HCT116 (cell line): Measurements from ENCODE around the gene GPR108. TPM values are rescaled to one million over a fixed set of nuclear protein-coding genes. Genes with fewer than 3 reads are reported as not detected.

ENCODE experiments used
- ATAC-seq: fragments of 200-7000 bp; cut with Tn5 transposase; 2 replicates; pipeline ENCODE4 v1.9.1; 2020; ENCODE audit warnings: mild to moderate bottlenecking, moderate library complexity
- BruUV-seq: library from RNA; stranded (reverse); fragments of 400-500 nt; replicated peaks from 2 replicates; lab custom pipeline; 2021; lab: Mats Ljungman, UMichigan
- CTCF ChIA-PET: fragments of 300-600 bp; sonication (Branson Sonifier 250); formaldehyde crosslinking; loops from one replicate; lab custom pipeline; 2021; ENCODE audit warnings: antibody characterized with exemption; lab: Charles Lee
- POLR2A ChIA-PET: fragments of 300-600, 350-600 bp; sonication (Branson Sonifier 250); formaldehyde crosslinking; loops from one replicate; lab custom pipeline; 2021; ENCODE audit warnings: antibody characterized with exemption; lab: Charles Lee
- RAD21 ChIA-PET, 2 experiments: fragments of 300-600 bp; sonication (Branson Sonifier 250); formaldehyde crosslinking; loops; one replicate each; lab custom pipeline; 2023; ENCODE audit warnings: low total read pairs in 2 of 2; ENCODE audit not compliant: uncharacterized antibody in 2 of 2, unreplicated experiment in 2 of 2, low non-redundant PET in 1 of 2; lab: Charles Lee
- DNase-seq: peaks from one replicate; pipeline ENCODE4 v3.0.0-alpha.2; 2010; ENCODE audit warnings: low read depth, low spot score
- H2AFZ ChIP-seq: fragments of 200-600 bp; shearing (Covaris generic), sonication (generic); 2 replicates; pipeline ENCODE4 v1.6.1; 2017; ENCODE audit warnings: low read depth, mixed run types, mixed read lengths, antibody characterized with exemption, low read length; ENCODE audit not compliant: poor library complexity, severe bottlenecking
- H3K27ac ChIP-seq: 2 replicates; pipeline ENCODE4 v1.5.1; 2012; ENCODE audit warnings: low read depth, low read length
- H3K27me3 ChIP-seq: fragments of 200-600 bp; sonication (generic); 2 replicates; pipeline ENCODE4 v1.6.1; 2016; ENCODE audit warnings: mixed run types, low read length, mixed read lengths; ENCODE audit not compliant: insufficient read depth
- H3K36me3 ChIP-seq, 2 experiments: fragments of 200-500 bp in 1 of 2; fragments of 200-600 bp in 1 of 2; sonication (Bioruptor generic) in 1 of 2; sonication (generic) in 1 of 2; 2 replicates each; pipeline versions ENCODE4 v1.5.1 to v1.6.1; 2014 to 2016; ENCODE audit warnings: low read length in 2 of 2, inconsistent platforms in 1 of 2, mixed read lengths in 1 of 2, mixed run types in 1 of 2; ENCODE audit not compliant: insufficient read depth in 2 of 2, control insufficient read depth in 1 of 2
- H3K4me1 ChIP-seq, 2 experiments: fragments of 200-600 bp in 1 of 2; sonication (generic) in 1 of 2; 2 replicates each; pipeline versions ENCODE4 v1.5.1 to v1.6.1; 2012 to 2017; ENCODE audit warnings: low read length in 2 of 2, inconsistent platforms in 1 of 2, mild to moderate bottlenecking in 1 of 2, mixed read lengths in 1 of 2, mixed run types in 1 of 2, moderate library complexity in 1 of 2; ENCODE audit not compliant: insufficient read depth in 2 of 2, control insufficient read depth in 1 of 2
- H3K4me2 ChIP-seq: fragments of 200-600 bp; sonication (generic); 2 replicates; pipeline ENCODE4 v1.6.1; 2017; ENCODE audit warnings: mixed run types, low read length, mixed read lengths
- H3K4me3 ChIP-seq, 2 experiments: fragments of 200-600 bp in 1 of 2; sonication (generic) in 1 of 2; replicated peaks in 1 of 2; 2 replicates each; pipeline ENCODE4 v1.5.1; 2011 to 2016; ENCODE audit warnings: low read length in 2 of 2, control low read depth in 1 of 2, low read depth in 1 of 2, mild to moderate bottlenecking in 1 of 2, mixed read lengths in 1 of 2, mixed run types in 1 of 2
- H3K79me2 ChIP-seq: fragments of 200-600 bp; sonication (generic); 2 replicates; pipeline ENCODE4 v1.6.1; 2017; ENCODE audit warnings: mild to moderate bottlenecking, mixed run types, low read length, moderate library complexity, mixed read lengths; ENCODE audit not compliant: insufficient read depth
- H3K9ac ChIP-seq: fragments of 200-600 bp; sonication (generic); 2 replicates; pipeline ENCODE4 v1.6.1; 2016; ENCODE audit warnings: low read length, mixed read lengths
- H3K9me2 ChIP-seq: fragments of 200-600 bp; sonication (generic), shearing (Covaris generic); 2 replicates; pipeline ENCODE4 v1.6.1; 2017; ENCODE audit warnings: mixed run types, mild to moderate bottlenecking, moderate library complexity; ENCODE audit not compliant: insufficient read depth
- H3K9me3 ChIP-seq, 2 experiments: fragments of 200-500 bp in 1 of 2; fragments of 200-600 bp in 1 of 2; sonication (Bioruptor generic) in 1 of 2; sonication (generic) in 1 of 2; 2 replicates each; pipeline ENCODE4 v1.6.1; 2014 to 2017; ENCODE audit warnings: low read length in 2 of 2, mixed read lengths in 2 of 2, inconsistent platforms in 1 of 2, low read depth in 1 of 2, mild to moderate bottlenecking in 1 of 2, mixed run types in 1 of 2, moderate library complexity in 1 of 2; ENCODE audit not compliant: control insufficient read depth in 1 of 2, insufficient read depth in 1 of 2
- H4K20me1 ChIP-seq: fragments of 200-600 bp; sonication (generic), shearing (Covaris generic); 2 replicates; pipeline ENCODE4 v1.6.1; 2017; ENCODE audit warnings: mixed run types, mild to moderate bottlenecking, moderate library complexity; ENCODE audit not compliant: insufficient read depth
- ELF1 ChIP-seq: IDR thresholded peaks from 2 replicates; pipeline ENCODE4 v1.6.1; 2012; ENCODE audit warnings: low read depth, borderline replicate concordance
- FOSL1 ChIP-seq: IDR thresholded peaks from 2 replicates; pipeline ENCODE4 v1.6.1; 2012; ENCODE audit warnings: low read depth
- POLR2AphosphoS5 ChIP-seq: IDR thresholded peaks from 2 replicates; pipeline ENCODE4 v1.6.1; 2011; ENCODE audit warnings: mild to moderate bottlenecking, low read depth, low read length, moderate library complexity
- SP1 ChIP-seq: IDR thresholded peaks from 2 replicates; pipeline ENCODE4 v1.6.1; 2012; ENCODE audit warnings: low read depth
- SRF ChIP-seq: IDR thresholded peaks from 2 replicates; pipeline ENCODE4 v1.6.1; 2012; ENCODE audit warnings: low read depth
- YY1 ChIP-seq: IDR thresholded peaks from 2 replicates; pipeline ENCODE4 v1.6.1; 2011; ENCODE audit warnings: low read length, low read depth, moderate library complexity, mild to moderate bottlenecking; ENCODE audit not compliant: insufficient replicate concordance; ENCODE audit errors: extremely low read depth
- ZFX ChIP-seq: fragments of 450-650 bp; IDR thresholded peaks from 2 replicates; pipeline ENCODE4 v1.6.1; 2017
- ZNF274 ChIP-seq: fragments of 200-500 bp; sonication (Bioruptor generic); IDR thresholded peaks from 2 replicates; pipeline ENCODE4 v1.6.1; 2014; ENCODE audit warnings: mild to moderate bottlenecking, low read depth, low read length, inconsistent platforms
- intact Hi-C: fragments of 100-400 bp; cut with micrococcal nuclease; formaldehyde crosslinking; loops from 2 replicates; pipeline ENCODE4 v1.10.0; 2022
- total RNA-seq: library from RNA; stranded (reverse); gene quantifications from one replicate; pipeline ENCODE4 v1.2.1, GENCODE V29; 2021; ENCODE audit not compliant: unreplicated experiment
- TF ChIP-seq, protein P1 (sequence below), 3 experiments: fragments of 200-600 bp in 1 of 3; sonication (generic) in 1 of 3; IDR thresholded peaks in 2 of 3; conservative IDR thresholded peaks in 1 of 3; 2 replicates each; pipeline ENCODE4 v1.5.1; 2012 to 2017; ENCODE audit warnings: low read depth in 2 of 3, low read length in 2 of 3, antibody characterized with exemption in 1 of 3, borderline replicate concordance in 1 of 3, control low read depth in 1 of 3, mild to moderate bottlenecking in 1 of 3, mixed read lengths in 1 of 3, mixed run types in 1 of 3, moderate library complexity in 1 of 3; ENCODE audit not compliant: insufficient read depth in 1 of 3
- TF ChIP-seq, protein P2 (sequence below): IDR thresholded peaks from 2 replicates; pipeline ENCODE4 v1.6.1; 2012

Gene GPR108
- total RNA-seq, 1 experiment from 2014 or later, result 75.0 TPM

DNA sequence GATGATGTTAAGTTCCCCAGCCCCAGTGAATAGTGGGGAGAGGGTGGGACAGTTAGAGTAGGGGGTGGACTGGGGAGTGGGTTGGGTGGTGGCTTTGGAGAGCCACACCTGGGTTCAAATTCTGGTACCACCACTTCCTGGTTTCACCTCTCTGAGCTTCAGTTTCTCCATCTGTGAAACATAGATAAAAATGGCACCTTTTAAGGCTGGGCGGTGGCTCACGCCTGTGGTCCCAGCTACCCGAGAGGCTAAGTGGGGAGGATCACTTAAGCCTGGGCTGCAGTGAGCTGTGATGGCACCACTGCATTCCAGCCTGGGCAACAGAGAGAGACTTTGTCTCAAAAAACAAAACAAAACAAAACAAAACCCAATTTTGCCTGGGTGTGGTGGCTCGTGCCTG lies 41.0 kb upstream of the GPR108 start:
- Histone ChIP-seq H3K9ac (no peak overlapping the region), H3K79me2 (no peaks in the 10 kb centered on the region), H3K4me2 (no peak overlapping the region), H3K27ac (no peak overlapping the region), H2AFZ (no peak overlapping the region), H3K9me3 (no peaks in the 10 kb centered on the region), H3K4me1 (no peaks in the 10 kb centered on the region; a peak in 1 of 4 replicates), H3K27me3 (no peaks in the 10 kb centered on the region), H3K36me3 (no peaks in the 10 kb centered on the region), H3K4me3 (no peak overlapping the region), H3K9me2 (no peaks in the 10 kb centered on the region), H4K20me1 (no peaks in the 10 kb centered on the region)
- DNase-seq, result no peak
- CTCF ChIA-PET, result interaction anchor here (1.2 kb wide), 1 partner anchor 84 kb away, joined by 3 read pairs; no protein-coding TSS in a partner anchor
- BruUV-seq, result no TSS peak
- RAD21 ChIA-PET, result no interaction called here
- POLR2A ChIA-PET, result interaction anchor here (0.5 kb wide), 1 partner anchor 396 kb away, joined by 3 read pairs; no protein-coding TSS in a partner anchor
- TF ChIP-seq FOSL1 (no peak), SRF (no peak), ELF1 (no peak), YY1 (no peak), ZFX (no peak), POLR2AphosphoS5 (no peak), ZNF274 (no peak), SP1 (no peak)
- TF ChIP-seq, protein P1, sequence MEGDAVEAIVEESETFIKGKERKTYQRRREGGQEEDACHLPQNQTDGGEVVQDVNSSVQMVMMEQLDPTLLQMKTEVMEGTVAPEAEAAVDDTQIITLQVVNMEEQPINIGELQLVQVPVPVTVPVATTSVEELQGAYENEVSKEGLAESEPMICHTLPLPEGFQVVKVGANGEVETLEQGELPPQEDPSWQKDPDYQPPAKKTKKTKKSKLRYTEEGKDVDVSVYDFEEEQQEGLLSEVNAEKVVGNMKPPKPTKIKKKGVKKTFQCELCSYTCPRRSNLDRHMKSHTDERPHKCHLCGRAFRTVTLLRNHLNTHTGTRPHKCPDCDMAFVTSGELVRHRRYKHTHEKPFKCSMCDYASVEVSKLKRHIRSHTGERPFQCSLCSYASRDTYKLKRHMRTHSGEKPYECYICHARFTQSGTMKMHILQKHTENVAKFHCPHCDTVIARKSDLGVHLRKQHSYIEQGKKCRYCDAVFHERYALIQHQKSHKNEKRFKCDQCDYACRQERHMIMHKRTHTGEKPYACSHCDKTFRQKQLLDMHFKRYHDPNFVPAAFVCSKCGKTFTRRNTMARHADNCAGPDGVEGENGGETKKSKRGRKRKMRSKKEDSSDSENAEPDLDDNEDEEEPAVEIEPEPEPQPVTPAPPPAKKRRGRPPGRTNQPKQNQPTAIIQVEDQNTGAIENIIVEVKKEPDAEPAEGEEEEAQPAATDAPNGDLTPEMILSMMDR (IDR thresholded peaks at IDR 0.05 in 2 of 3, conservative IDR thresholded peaks at IDR 0.05 in 1 of 3; ENCODE audit: borderline replicate concordance in 1 of 3, insufficient read depth in 1 of 3, low read depth in 2 of 3, low read length in 2 of 3), result no peak
- TF ChIP-seq, protein P2, sequence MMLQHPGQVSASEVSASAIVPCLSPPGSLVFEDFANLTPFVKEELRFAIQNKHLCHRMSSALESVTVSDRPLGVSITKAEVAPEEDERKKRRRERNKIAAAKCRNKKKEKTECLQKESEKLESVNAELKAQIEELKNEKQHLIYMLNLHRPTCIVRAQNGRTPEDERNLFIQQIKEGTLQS, result no peak
- ATAC-seq, result no peak
- intact Hi-C loops, result no loop called here
